ENCODE results near the gene RARB. TPM values are rescaled to one million over a fixed set of nuclear protein-coding genes. Genes with fewer than 3 reads are reported as not detected.

Gene RARB
- polyA plus RNA-seq, 1 donor from 2014 or later = 13.2 TPM

- Histone ChIP-seq H3K27me3 (ENCODE audit: insufficient read depth, low read depth, low read length) (no peaks in the 10 kb centered on the region), H3F3A (ENCODE audit: insufficient read depth, low read length, poor library complexity, severe bottlenecking) (no peaks in the 10 kb centered on the region), H3K79me2 (replicated peaks; ENCODE audit: insufficient read depth, low read length) (no peaks in the 10 kb centered on the region), H3K36me3 (ENCODE audit: insufficient read depth, low read length) (no peaks in the 10 kb centered on the region), H3K27ac (ENCODE audit: low read length) (no peak overlapping the region), H3K9ac (ENCODE audit: low read length) (no peak overlapping the region), H3K9me2 (ENCODE audit: insufficient read depth, low read length) (no peaks in the 10 kb centered on the region), H4K20me1 (ENCODE audit: insufficient read depth) (no peaks in the 10 kb centered on the region), H2AFZ (ENCODE audit: low read depth, low read length) (no peak overlapping the region), H3K4me3 (ENCODE audit: low read length) (no peak overlapping the region), H3K9me3 (ENCODE audit: low read length) (no peaks in the 10 kb centered on the region), H3K4me2 (ENCODE audit: low read length) (no peak overlapping the region)
- TF ChIP-seq RAD21 (conservative IDR thresholded peaks at IDR 0.05) (no peak), REST (IDR thresholded peaks at IDR 0.05; ENCODE audit: borderline replicate concordance) (no peak), SMC3 (conservative IDR thresholded peaks at IDR 0.05; ENCODE audit: poor library complexity) (no peak), CTCF (IDR thresholded peaks at IDR 0.05; ENCODE audit: poor library complexity, severe bottlenecking) (no peak), MXI1 (conservative IDR thresholded peaks at IDR 0.05; ENCODE audit: poor library complexity, severe bottlenecking) (no peak), POLR2AphosphoS5 (IDR thresholded peaks at IDR 0.05) (no peak), EP300 (conservative IDR thresholded peaks at IDR 0.05; ENCODE audit: poor library complexity, severe bottlenecking) (no peak), TAF1 (IDR thresholded peaks at IDR 0.05; ENCODE audit: low read depth) (no peak), EZH2 (IDR thresholded peaks at IDR 0.05; ENCODE audit: borderline replicate concordance, insufficient read depth, low read length, poor library complexity, severe bottlenecking) (no peak)
Observed at GRCh38 chr3:25476639-25477038, 48.6 kb downstream of the RARB start.

DNA sequence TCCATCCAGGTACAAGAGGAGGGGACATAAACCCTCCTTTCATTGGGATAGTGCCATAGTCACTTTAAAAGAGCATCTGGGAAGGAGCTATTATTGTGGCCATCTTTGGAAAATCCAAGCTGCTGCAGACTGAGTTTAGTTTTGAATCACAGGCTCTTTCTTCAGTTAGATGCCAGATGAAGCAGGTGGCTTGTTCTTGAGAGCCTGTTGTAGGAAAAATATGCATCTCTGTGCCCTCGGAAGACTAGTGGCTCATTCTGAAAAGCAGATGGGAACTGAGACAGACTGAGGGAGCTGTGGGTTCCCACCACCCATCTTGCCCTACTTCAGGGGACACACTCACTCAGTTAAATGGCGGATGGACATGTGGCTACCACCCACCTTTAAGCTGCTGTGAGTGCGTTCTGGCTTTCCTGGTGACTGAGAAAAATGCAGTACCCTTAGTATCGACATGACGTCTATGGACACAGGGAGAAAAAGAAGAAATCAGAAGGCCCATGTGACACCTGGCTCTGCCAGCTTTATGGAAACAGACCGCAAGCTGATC lies 50.2 kb downstream of the RARB start:
- H3K27me3 ChIP-seq (ENCODE audit: insufficient read depth, low read depth, low read length) = no peaks in the 10 kb centered on the region
- H3K9me3 ChIP-seq (ENCODE audit: low read length) = no peaks in the 10 kb centered on the region
- no peaks in the 10 kb centered on the region for H4K20me1 ChIP-seq (ENCODE audit: insufficient read depth)
- no peaks in the 10 kb centered on the region for H3K9me2 ChIP-seq (ENCODE audit: insufficient read depth, low read length)
- no peak overlapping the region for H3K4me3 ChIP-seq (ENCODE audit: low read length)
- H3K79me2 ChIP-seq (replicated peaks; ENCODE audit: insufficient read depth, low read length) = no peaks in the 10 kb centered on the region
- no peak overlapping the region for H2AFZ ChIP-seq (ENCODE audit: low read depth, low read length)
- no peak for TF ChIP-seq SMC3 (conservative IDR thresholded peaks at IDR 0.05; ENCODE audit: poor library complexity)
- no peak for TF ChIP-seq EP300 (conservative IDR thresholded peaks at IDR 0.05; ENCODE audit: poor library complexity, severe bottlenecking)
- TF ChIP-seq EZH2 (IDR thresholded peaks at IDR 0.05; ENCODE audit: borderline replicate concordance, insufficient read depth, low read length, poor library complexity, severe bottlenecking) = no peak
- no peak for TF ChIP-seq TAF1 (IDR thresholded peaks at IDR 0.05; ENCODE audit: low read depth)
- TF ChIP-seq RAD21 (conservative IDR thresholded peaks at IDR 0.05) = no peak
- TF ChIP-seq POLR2AphosphoS5 (IDR thresholded peaks at IDR 0.05) = no peak
- TF ChIP-seq CTCF (IDR thresholded peaks at IDR 0.05; ENCODE audit: poor library complexity, severe bottlenecking) = no peak
- TF ChIP-seq MXI1 (conservative IDR thresholded peaks at IDR 0.05; ENCODE audit: poor library complexity, severe bottlenecking) = no peak
- no peak for TF ChIP-seq REST (IDR thresholded peaks at IDR 0.05; ENCODE audit: borderline replicate concordance)
- no peak overlapping the region for H3K9ac ChIP-seq (ENCODE audit: low read length)
- no peaks in the 10 kb centered on the region for H3F3A ChIP-seq (ENCODE audit: insufficient read depth, low read length, poor library complexity, severe bottlenecking)
- no peak overlapping the region for H3K27ac ChIP-seq (ENCODE audit: low read length)
- H3K4me2 ChIP-seq (ENCODE audit: low read length) = no peak overlapping the region
- H3K36me3 ChIP-seq (ENCODE audit: insufficient read depth, low read length) = no peaks in the 10 kb centered on the region

All from neural cell (in vitro differentiated cells).